CMK (cell line): ENCODE results near the gene IHH.

Experiments used
- DNase-seq: peaks from one replicate; pipeline ENCODE4 v3.0.0-alpha.2; 2010; ENCODE audit warnings: low read depth

IHH gene

GRCh38 chr2:219060821-219061791 is at the start of gene IHH:
TSS of gene IHH (minus strand) at chr2:219060921. CDS start at chr2:219060467, 454 bp downstream.
- DNase-seq = peak; percentile 26

GRCh38 chr2:219109471-219109870 is 48.8 kb upstream of the IHH start:
- no peak for DNase-seq

GRCh38 chr2:219107758-219108157 is 47.0 kb upstream of the IHH start:
- no peak for DNase-seq

- no peak for DNase-seq
These were observed 45.5 kb upstream of the IHH start for GRCh38 chr2:219106251-219106650.

DNA sequence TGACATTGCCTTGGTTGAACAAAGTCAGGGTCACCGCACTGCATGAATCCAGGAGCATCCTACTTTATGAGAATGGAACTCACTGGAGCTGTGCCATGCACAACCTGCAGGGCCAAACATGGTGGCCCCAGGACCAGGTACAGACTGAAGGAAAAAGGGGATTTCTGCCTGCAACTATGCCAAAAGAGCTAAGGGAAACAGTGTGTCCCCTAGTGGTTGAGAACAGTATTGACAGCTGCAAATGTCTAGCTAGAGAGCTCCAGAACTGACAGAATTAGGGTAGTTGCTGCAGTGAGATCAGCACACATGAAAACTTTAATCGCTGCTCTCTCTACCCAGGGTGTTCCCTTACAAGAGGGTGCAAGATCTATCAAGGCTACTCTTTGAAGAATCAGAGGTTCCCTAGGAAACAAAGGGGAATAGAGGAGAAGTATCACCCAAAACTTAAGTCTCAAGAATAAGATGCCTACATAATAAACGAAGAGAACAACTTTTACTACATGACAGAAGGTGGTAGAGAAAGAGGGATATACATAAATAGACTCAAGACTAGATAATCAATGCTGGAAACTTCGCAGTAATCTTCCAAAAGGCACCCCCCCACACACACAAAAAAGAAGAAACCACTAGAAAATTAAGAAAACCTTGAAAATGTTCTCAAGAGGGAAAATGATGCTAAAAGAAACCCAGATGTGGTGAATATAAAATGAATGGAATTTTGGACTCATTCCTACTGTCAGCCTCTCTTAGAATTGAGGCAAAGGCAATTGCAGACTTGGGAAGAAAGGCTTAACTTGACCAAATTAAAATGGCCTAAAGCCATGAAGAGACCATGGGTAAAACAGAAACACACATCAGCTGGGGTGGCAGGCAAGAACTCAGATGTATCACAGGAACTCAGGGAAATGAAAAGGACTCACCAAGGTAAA is 43.6 kb upstream of the IHH start:
- DNase-seq = no peak

- no peak for DNase-seq
These were observed 38.6 kb upstream of the IHH start for GRCh38 chr2:219099329-219099728.

- no peak for DNase-seq
These were observed 34.8 kb upstream of the IHH start for GRCh38 chr2:219095406-219095935.

GRCh38 chr2:219094171-219094570 is 33.5 kb upstream of the IHH start:
- DNase-seq = no peak

DNA sequence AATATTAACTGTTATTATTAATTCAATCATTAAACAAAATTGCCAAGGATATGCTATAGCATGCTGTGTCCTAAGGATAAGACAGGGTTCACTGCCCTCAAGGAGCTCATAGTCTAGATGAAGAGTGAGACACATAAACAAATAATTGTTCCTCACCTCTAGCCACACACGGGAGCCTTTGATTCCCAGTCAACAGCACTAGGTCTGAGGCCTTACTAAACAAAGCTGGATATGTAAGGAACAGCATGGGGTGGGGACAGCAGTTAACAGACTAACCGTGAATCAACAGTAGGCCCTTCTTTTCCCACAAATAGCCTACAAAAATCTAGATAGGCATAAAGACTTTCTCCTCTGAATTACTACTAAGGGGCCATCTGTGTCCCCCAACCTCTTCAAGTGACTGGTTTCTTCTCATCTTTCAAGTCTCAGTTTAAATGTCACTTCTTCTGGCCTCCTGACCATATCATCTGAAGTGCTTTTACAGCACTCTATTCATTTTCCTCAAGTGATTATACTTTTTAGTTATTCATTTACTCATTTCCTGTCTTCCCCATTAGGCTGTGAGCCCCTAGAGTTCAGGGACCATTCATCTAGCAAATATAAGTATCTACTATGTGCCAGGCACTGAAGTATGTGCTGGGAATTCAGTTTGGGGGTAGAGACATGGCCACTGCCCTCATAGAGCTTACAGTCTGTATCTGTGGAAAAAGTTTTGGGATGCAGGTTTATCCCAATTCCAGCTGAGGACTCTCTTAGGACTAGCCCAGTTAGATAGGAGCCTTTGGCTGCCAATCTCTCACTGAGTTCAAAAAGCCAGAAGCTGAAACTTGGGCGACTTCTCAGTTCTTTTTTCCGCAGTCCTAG is 29.9 kb upstream of the IHH start:
- no peak for DNase-seq

DNA sequence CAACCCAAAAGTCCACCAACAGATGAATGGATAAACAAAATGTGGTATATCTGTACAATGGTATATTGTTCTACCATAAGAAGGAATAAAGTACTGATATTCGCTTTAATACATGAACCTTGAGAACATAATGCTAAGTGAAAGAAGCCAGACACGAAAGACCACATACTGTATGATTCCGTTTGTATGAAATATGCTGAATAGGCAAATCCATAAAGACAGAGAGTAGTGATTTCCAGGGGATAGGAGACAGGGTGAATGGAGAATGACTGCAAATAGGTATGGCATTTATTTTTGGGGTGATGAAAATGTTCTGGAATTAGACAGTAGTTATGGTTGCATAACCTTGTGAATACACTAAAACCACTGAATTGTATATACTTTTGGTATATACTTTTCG is 28.6 kb upstream of the IHH start:
- DNase-seq = no peak

DNA sequence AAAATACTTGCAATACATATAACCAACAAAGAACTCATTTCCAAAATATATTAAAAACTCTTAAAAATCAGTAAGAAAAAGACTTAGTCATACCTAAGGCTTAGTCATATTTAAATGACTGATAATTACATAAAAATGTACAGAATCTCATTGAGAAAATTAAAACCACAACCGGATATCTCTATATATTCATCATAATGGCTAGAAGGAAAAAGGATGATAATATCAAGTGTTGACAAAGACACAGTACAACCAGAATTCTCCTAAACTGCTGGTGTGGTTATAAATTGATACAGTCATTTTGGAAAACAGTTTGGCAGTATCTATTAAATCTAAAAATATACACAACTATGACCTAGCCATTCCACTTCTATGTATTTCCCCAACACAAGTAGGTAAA is 27.1 kb upstream of the IHH start:
- no peak for DNase-seq

DNA sequence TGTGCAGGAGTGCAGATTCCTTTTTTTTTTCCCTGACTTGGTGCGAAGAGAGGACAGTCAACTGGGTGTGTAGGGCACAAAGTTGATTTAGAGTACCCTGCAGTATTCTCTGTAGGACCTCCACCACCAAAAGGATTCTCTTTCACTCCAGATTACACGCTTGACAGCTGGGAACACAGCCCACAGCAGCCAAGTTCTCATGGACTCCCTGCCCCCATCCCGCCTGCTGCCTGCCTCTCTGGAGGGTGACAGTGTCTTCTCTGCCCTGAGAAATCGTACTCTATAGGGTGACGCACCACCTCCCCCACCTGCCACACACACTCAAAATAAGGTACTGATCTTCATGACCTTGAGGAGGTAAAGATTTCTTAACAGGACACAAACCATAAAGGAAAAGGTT is 26.6 kb upstream of the IHH start:
- DNase-seq = no peak

GRCh38 chr2:219086196-219086595 is 25.5 kb upstream of the IHH start:
- no peak for DNase-seq

- DNase-seq = no peak
These were observed 24.1 kb upstream of the IHH start for GRCh38 chr2:219084791-219085190.

GRCh38 chr2:219082332-219082958 is 21.7 kb upstream of the IHH start:
- no peak for DNase-seq

DNA sequence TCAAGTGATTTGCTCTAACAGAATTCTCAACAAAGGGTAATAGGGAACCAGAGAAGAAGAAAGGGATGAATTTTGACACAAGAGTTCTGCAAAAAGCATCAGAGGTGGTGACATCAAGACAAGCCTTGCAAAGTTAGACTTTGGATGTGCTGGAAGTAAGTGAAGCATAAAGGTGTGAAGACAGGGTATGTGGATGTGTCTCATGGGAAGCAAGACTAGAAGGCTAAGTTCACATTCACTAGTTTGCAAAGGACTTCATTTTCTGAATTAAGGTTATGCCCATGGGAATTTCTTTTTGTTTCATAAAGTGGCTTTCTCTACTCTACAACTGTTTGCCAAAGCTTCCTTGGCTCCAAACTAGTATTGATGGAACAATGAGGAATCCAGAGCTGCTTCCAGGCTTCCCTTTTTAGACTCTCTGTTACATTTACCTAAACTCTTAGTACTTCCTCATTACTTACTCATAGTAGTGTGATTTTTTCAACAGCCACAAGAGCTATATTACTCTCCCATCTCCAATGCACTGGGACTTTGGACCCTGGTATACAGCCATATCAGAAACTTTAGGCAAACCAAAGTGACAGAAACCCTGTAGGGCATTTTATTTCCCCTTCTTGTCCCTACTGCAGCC is 21.1 kb upstream of the IHH start:
- no peak for DNase-seq

DNA sequence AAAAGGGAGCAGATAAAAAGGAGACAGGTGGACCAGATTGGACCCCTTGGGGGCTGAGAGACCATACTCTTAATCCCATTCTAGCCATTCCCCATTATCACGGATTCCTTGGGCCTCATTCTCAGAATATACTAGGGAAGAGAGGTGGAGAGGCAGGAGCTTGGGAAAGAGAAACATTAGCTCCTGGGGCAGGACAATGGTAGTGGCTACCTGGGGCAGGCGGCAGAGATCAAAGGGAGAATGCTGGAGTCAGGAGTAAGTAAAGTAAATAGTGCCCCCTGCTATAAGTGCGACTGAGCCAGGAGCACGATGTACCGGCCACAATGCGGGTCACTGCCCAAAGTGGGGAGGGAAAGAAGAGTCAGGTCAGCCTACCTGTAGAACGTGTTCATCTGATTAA is 20.4 kb upstream of the IHH start:
- DNase-seq = no peak

DNA sequence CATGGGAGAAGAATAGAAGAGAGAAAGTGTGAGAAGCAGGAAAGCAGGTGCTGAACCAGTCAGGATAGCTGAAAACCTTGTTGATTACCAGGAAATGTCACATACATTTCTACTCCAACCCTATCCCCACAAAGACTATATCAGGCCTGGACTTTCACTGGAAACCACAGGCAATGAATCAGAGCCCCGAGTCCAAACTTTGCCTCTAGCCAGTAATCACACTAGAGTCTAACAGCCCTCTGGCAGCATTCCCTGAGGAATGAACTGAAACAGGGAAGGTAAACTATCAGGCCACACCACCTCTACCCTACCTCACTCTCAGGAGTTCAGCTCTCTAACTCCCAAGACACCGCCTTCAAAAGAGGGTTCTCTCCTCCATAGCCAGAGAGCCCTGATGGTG is 18.7 kb upstream of the IHH start:
- no peak for DNase-seq

GRCh38 chr2:219078951-219079350 is 18.2 kb upstream of the IHH start:
- DNase-seq = no peak

DNA sequence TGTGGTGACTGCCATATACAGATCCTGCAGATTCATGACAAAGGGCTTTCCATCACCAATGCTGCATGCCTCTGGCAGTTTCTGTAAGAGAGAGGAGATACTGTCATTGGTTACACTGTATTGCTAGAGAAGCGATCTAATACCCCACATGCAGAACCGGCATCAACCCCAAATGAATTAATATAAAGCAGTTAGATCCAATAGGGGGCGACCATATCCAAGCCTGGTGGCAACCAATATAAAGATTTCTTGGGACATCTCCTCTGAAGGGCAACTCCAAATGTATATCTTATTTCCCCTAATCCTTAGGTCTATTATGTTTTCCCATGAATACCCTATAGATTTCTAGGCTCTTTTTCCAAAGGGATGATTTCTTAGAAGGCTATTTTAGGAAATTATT is 17.4 kb upstream of the IHH start:
- DNase-seq = no peak

GRCh38 chr2:219076253-219076652 is 15.5 kb upstream of the IHH start:
- DNase-seq = no peak
